Measurements from ENCODE around the gene MKNK1.

Gene MKNK1

DNA sequence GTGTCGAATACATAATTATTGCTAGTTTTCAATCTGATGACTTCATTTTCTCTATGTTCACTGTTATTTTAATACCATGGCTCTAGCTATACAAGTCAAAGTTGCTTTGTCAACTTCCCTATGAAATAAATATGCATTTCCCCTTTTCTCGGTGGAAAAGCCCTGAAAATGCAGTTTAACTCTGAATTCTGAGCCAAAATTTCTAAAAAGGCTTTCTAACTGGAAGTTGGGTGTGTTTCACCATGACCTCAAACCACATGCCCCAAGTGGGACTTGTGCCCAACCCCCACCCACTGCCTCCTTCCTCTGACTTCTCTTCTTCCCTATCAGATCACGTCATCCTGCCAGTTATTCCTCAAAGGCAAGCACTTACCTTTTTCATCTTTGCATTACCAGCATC, 8.9 kb downstream of the MKNK1 start:
- no peak for DNase-seq

DNA sequence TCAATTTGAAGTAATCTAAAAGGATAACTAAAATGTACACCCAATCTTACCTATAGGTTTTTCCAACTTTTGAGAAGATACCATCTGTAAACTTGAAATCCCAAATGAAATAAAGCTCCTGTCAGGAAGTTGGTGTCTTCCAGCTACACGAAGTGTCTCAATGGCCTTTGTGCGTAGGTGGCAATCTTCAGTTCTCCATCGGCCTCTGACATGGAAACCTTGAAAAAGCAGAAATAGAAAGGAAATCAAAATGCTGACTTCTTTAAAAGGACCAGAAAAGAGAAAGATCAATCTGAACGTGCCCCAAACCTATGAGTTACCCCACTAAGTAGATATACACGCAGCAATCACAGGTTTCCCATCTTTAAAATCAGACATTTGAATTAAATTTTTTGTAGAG, 10.0 kb downstream of the MKNK1 start:
- DNase-seq, result no peak

DNA sequence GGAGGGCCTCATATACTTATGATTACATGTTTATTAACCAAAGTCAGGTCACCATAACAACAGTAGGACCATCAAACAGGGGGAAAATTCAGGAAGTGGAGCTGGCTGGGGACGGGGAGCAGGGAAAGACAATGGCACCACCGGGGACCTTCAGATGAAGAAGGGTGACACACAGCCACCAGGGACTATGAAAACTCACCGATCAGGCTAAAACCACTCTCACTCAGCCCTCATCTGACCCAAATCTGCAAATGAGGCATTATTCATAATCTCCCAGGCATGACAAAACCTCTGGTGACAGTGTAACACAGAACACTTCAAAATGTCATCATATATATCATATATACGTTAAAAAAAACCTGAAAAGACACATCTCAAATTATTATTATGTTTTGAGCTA, 11.2 kb downstream of the MKNK1 start:
- DNase-seq, result no peak

DNA sequence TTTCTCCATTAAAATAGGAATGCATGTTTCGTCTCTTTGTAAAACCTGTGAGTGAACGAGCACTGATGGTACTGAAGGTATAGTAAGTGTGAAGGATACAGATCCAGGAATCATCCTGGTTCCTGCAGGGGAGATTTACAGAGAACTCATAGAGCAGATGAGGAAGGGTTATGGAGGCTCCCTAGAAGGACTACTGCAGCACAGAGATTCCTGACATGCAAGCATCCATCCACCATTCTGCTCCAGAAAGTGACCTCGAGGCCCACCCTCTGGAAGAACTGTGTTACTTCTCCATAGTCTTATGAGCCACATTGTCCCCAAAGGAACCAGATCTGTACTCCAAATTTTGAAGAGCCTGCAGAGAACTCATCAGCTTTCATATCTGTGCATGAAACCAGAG, 14.5 kb downstream of the MKNK1 start:
- no peak for DNase-seq

DNA sequence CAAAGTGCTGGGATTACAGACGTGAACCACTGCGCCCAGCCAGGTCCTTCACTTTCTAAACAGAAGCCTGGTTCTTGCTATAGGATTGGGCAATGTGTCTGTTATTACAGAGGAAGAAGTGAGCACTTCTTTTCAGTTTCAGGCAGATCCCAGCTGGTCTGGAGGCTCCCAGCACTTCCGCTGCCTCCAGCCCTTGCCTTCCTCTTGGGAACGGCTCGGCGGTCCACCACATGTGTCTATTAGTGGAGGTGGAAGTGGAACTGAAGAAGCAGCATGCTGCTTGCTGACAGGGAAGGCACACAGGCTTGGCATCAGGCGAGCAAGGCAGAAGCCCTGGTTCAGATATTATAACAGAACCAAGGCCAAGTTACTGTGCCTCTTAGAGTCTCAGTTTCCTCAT, 17.0 kb downstream of the MKNK1 start:
- DNase-seq, result no peak

DNA sequence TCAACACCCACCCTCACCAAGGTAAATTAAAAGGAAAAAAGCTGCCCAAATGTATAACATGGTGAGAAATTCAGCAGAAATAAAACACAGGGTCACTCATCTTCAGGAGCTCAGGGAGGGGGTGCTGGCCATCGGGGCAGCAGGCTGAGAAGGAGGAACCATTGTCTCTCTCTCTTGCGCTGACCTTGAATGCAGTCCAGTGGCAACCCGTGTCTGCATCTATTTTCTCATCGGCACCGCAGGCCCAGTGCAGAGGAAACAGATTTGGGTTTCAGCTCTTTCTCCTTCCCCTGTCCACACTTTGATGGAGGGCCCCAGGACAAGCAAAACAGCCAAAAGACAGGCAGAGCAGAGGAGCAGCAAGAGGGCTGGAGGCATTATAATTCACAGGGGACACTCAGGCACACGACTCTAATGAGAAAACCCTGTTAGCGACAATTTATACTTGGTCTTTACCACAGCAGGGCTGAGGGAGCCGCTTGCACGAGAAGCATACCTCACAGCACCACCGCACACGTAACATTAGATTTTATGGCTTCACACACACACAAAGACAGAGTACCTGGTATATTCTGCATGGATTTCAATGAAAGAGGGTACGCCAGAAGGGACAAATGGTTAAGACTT, 18.6 kb downstream of the MKNK1 start:
- DNase-seq, result no peak

DNA sequence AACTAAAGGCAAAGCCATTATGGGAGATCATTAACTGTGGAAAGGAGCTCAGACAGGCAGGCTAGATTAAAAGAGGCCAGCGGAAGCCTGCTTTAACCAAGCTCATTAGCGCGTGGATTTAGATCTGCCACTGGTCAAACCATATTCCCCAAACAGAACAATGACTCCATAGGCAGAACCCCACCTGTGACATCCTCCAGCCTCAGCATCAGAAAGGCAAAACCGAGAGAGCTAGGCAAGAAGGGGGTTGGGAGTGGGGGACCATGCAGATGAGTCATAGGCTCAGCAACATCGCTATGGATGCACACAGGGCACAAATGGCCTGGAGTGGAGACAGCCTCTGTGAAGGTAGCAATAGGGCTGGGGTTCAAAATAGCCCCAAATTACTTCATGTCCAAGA, 20.6 kb downstream of the MKNK1 start:
- DNase-seq, result no peak

DNA sequence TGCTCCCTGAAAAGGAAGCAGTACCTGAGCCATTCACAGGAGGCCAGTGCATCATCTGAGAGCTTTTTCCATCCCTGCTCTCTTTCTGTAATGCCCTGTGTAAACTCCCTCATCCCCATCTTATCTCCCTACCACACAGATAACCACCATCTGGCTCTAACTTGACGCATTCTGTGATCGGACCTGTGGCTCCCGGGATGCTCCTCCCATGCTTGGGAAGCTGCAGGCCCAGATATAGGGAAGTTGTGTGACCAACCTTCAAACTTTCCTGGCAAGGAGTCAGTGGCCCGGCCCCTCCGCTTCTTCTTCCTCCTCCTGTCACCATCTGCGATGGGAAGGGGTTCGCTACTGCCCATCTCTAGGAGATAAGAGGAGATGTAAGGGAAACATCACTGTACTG, 21.1 kb downstream of the MKNK1 start:
- no peak for DNase-seq

DNA sequence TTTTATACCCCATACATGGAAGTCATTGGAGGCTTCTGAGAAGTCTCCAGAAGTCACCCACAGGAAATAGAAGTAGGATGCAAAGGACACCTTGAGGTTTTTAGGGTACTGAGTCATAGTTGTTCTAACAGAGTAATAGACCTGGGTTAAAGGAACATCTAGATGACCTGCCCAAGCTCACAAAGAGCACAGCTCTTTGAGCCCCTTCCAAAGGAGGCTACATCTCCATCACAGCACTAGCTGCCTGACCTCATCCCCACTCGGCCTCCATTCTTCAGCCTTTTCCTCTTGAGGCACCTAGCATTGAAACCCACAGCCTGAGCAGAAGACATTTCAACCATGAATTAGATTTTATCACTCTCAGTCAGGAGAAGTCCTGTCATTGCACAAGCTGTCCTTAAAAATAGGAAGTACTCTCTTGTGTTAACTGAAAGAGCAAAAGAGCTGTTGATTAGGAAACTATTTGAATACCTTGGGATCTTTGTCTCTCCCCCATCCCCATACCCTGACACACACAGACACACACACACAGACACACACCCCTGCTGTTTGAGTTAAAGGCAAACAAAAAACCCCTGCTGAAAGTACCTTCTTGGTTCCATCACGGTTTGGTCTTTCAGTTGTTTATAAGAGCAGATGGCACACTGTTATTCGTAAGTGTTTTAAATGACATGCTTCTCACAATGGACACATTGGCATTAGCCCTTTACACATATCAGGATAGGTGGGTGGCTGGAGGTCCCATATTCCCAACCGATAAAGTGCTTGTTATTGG, 22.2 kb downstream of the MKNK1 start:
- peak; percentile 6 for DNase-seq

DNA sequence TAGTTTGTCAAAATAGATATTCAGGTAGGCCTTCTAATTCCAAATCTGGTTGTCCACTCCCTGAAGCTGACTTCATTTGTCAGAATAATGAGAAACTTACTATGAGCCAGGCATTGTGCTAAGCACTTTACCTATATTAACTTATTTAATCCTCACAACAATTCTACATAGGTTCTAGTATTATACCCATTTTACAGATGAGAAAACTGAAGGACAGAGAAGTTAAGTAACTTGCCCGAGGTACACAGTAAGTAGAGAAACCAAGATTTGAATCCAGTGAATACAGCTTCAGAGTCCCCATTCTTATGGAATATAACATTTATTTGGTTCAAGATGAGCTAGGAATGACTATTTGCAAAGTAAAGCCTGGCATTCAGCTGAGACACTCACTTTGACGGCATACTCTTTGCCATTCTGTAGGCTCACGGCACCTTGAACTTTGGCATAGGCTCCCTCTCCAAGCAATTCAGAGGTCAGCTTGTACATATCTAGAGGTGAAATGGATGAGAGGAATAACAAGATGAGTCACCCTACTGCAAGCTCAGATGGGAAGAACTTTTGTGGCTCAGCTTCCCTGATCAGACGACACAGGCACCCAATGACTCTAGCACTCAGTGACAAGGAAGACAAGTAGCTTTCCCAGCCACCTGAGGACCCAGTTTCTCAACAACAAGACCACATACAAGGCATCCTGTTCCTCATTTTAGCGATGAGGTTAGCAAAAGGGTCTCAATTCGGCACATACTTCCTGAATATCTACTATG, 23.7 kb downstream of the MKNK1 start:
- DNase-seq, result no peak

DNA sequence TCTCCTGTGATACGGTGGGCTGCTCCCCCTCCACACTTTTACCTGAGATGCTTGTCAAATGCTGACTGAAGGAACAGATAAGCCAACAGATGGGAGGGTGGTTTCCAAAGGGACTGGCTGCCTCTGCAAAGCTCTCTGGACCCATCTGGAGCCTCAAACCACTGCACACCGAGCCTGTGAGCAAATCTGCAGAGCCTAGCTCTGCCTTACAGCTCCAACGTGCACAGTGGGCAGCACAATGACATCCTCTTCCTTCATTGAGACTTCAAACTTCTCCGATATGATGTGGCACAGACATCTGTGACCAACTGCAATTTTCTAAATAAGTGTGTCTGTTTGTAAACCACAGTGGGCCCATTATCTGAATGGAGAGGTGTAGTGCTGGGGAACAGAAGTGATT, 26.4 kb downstream of the MKNK1 start:
- no peak for DNase-seq

DNA sequence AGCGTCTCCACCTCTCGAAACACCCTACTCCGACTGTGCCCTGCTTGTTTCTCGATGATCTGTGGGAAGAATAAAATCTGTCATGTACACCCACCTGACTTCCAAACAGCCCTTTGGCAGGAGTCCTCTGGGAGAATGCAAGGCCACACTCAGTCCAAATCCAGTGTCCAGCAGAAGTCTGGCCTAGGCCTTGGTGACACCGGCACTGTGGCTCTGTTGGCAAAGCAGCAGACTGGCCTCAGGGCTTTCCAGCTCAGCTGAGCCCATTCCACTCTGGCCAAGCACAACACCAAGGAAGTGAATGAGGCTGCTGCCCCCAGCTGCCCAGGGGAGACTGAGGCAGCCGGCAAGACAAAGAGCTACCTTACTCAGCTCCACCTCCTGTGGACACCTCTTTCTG, 27.5 kb downstream of the MKNK1 start:
- no peak for DNase-seq

DNA sequence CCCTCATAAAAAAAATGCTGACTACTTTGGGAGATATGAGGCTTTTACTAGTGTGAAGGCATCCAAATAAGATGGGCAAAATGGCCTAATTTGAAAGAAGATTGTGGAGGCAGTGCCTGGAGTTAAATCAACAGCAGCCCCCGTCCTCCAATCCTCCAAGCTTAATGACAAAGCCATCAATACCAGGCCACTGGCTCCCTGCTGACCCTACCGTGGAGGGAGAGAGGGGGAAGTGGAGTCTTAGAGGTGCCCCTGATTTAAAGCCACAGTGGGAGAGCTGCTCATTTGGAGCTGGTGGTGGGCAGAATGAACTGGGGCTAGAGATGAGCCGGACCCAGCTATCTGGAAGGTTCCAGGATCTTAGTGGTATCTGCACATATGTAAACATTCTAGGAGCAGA, 28.3 kb downstream of the MKNK1 start:
- no peak for DNase-seq

DNA sequence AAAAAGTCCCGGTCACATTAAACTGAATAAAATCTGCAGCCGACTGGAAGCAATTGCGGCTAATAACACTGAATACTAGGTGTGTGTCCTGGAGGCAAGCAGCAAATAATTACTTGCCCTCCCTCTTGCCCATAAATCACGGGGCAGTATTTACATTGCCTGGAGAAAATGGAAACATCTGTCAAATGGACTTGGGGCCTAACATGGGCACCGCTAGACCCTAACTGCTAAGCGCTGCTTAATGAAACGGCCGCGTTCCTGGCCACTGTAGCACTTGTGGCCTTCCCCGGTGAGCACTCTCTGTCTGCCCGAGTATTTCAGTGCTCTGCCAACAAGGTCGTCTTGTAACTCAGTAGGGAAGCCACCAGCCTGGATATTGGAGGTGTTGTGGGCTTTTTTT, 28.8 kb downstream of the MKNK1 start:
- no peak for DNase-seq

DNA sequence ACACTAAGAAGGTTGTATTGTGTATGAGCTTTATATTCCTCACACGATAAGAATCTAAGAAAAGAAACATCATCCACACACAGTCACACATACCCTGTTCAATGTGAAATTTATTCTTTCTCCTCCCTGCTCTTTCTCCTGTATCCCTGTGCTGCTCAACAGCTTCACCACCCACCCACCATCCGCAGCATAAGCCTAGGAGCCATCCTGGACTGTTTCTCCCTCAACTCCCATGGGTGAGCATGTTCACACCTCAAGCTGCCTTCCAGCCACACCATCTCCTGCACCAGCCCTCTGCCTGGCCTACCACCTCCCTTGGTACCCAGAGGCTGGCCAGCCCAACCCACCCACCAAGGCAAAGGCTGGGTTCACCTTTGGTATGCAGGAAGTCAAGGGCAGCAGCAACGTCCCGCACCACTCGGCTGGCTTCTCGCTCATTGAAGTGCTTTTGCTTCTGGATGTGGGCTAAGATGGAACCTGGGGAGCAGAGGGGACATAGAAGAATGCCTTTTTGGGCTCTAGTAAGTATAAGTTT, 32.3 kb downstream of the MKNK1 start:
- no peak for DNase-seq

DNA sequence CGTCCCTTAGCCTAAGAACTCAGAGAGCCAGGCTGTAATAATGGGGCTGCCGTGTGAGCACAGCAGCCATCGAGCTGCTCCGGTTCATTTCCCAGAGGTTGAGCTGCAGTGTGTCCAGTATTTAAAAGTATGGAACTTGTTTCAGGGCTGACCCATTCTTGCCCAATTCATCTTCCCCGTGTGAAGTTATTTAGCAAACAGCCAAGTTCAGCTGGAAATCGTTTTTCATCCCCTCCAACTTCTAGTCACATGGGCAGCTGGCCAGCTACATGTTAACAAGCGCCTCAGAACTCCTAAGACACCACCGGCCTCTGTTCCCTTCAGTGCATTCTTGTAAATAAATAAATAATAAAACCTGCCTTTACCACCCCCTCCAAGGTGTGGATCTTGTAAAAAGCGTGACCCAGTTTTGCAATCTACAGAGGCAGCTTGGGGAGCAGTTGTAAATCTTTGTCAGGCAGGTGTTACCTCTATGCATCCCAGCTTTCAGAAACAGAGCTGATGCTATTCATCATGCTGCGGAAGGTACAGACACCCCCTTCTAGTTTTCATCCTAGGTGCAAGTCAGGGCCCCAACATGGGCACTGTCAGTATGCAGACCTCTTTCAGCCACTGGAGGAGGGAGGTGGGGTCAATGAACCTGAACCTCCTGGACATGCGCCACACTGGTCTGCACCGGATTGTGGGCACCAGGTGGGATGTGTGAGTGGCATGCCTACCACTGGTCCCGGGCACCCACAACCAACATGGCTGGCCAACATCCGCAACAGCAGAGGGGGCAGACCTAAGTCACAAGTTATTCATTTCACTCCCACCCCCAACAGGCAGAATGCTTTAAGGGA, 34.0 kb downstream of the MKNK1 start:
- DNase-seq, result no peak

DNA sequence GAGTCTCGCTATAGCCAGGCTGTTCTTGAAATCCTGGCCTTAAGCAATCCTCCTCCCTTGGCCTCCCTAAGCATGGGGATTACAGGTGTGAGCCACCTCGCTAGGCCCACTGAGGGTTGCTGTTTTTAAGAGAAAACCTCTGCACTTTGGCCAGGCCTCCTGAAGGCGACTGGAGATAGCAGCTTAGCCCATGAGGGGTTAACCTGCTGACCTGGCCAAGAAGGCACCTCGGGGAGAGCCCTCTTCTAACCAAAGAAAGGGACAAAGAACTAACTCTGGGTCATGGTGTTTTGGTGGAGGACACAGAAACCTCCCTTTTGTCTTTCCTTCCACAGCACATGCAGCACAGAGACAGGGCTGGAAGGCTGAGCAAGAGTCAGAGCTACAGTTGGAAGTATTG, 35.0 kb downstream of the MKNK1 start:
- DNase-seq, result no peak

DNA sequence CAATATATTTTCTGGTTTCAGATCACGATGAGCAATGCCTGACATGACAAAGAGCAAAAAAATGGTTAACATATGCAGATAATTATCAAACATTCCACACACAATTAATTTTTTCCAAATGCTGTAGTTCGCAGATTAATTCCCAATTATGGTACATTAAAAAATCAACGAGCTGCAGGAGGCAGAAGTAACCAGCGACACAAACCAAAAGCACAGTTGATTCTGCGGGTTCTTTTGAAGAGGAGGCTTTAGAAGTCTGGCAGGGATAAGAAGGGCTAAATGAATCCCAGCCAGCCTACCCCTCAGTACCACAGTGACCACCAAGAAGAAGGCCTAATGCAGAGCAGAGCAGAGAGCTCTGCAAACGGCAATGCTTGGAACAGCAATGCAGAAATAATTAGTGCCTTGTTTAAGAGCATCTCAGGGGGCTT, 35.6 kb downstream of the MKNK1 start:
- DNase-seq, result no peak

DNA sequence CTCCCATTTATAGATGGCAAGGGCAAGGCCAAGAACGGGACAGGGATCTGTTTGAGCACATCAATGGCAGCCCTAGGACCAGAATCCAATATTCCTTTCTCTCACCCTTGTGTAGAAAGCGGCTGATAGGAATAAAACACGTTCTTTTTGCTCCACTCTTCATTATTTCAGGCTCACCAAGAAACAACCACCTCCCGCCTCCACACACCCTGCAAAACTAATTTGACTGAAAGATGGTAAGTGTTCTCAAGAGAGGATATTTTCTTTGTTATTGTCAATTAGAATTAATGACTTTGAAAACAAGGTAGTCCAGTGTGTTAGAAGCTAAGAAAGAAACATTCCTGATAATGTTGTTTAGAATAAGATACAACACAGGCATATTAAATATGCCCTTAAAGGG, 40.7 kb downstream of the MKNK1 start:
- DNase-seq, result no peak

DNA sequence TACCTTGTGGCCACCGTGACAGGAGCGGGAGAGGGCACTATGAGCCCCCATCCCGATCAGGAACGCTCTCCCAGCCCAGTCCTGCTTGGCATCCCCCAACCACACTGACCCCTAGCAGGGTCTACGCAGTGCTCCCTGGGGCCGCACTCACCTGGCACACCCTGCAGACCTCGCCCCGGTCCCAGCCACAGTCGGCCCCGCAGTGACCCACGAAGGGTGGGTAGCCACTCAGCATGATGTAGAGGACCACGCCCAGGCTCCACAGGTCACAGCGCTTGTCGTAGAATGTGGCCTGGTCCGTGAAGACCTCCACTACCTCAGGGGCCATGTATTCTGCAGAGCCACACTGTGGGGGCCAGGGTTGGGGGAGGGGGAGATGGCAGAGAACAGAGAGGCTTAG, 41.6 kb downstream of the MKNK1 start:
- DNase-seq, result no peak

DNA sequence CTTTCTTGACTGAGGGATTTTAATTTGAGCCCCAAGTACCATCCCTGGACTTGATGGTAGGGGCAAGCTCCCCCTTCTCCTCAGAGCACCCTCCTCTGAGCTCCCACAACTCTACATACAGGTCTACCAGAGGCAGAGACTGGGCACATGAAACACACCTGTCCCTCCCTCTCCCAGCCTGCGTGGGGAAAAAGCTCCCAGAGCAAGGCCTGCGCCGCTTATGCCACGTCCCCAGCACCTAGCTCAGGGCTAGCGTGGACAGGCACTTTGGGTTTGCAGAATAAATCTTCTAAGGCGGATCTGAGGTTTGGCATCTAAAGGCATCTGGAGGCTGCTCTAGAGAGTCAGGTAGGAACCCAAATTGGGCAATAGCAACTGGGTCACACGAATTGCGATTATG, 45.1 kb downstream of the MKNK1 start:
- no peak for DNase-seq

DNA sequence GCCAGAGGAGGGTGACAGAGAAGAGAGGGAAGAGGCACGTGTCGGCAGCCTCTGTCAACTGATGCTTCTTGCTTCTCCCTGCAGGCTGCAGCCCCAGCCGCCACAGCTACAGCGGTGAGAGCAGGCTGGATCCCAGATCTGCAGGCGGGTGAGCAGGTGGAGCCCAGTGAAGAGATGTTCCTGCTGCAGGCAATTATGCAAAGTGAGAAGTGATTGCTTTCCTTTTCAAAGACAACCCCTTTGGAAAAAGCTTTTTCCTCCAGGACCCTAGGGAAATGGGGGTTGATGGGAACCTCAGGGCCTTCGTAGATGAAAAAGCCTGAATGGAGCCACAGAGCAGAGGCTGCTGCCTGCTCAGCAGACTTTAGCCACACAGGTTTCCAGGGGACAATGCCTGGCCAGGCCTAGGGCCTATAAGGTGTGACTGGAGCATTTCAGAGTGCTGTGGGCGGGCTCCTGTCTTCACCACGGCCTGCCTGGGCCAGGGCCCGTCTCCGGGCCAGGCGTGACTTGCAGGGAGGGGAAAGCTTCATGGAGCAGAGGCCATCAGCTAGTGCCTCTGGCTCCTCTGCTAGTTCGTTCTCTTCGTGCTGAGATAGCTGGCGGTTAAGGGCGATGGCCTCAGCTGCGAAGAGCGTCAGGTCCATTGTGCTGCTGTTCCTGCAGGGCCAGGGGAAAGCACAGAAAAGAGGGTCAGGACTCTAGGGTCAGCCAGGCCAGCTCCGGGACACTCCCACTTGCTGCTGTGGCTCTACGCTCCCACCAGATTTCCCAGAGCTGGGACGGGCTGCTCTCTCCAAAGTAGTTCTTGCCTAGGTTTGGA, 45.7 kb downstream of the MKNK1 start:
- DNase-seq, result no peak

Data from activated effector memory CD4-positive, alpha-beta T cell treated with Interleukin-2 at 50 U/mL for 16 hours (primary cell).